Stimulated activated CD4-positive, alpha-beta T cell treated with anti-CD3 and anti-CD28 coated beads, Interleukin-12 subunit alpha, Interleukin-12 subunit beta, amount 100 ng/mL, for 48 hours (primary cell): ENCODE measurements around the gene SCAI.

Source experiments
- DNase-seq, 3 donors: peaks; one replicate each; pipeline ENCODE4 v3.0.0-alpha.2; 2020; ENCODE audit warnings: low read depth in 2 of 3, low spot score in 1 of 3

Gene SCAI

DNA sequence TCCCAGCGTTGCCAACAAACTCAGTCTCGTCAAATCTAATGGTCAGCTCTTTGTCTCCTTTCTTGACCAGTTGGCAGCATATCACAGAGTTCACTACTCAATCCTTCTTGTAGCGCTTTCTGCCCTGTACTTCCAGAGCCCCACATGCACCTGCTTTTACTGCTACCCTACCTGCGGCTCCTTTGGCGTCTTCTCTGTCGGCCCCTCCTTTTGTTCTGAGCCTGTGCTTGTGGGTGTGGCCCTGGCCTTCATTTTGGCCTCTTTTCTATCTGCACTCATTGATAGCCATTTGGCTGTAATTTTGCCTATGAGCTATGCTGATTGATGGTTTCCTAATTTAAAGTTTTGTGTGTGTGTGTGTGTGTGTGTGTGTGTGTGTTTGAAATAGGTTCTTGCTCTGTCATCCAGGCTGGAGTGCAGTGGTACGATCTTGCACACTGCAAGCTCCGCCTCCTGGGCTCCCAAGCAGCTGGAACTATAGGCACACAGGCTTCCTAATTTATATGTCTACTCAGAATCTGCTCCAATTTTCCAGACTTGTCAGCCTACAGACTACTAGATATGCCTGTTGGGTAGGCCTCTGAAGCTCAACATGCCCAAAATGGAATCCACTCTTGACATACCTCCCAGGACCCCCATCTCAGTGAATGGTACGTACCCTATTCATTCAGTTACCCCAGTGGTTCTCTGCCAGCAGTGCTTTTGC is 249.1 kb downstream of the SCAI start:
- no peak for DNase-seq
